Endothelial cell of umbilical vein (primary cell): Measurements from ENCODE around the gene PTRH1. TPM values are rescaled to one million over a fixed set of nuclear protein-coding genes. Genes with fewer than 3 reads are reported as not detected.

Experiments used
- BruUV-seq: library from RNA; stranded (reverse); fragments of 400-500 nt; replicated peaks from 2 replicates; lab custom pipeline; 2021; lab: Mats Ljungman, UMichigan
- CTCF ChIA-PET: fragments of 300-600, 350-600 bp; sonication (Branson Sonifier 250); formaldehyde crosslinking; loops from one replicate; lab custom pipeline; 2021; ENCODE audit warnings: antibody characterized with exemption, inconsistent platforms; lab: Charles Lee
- POLR2A ChIA-PET: fragments of 300-600, 350-600 bp; sonication (Branson Sonifier 250); formaldehyde crosslinking; loops from one replicate; lab custom pipeline; 2021; ENCODE audit warnings: antibody characterized with exemption, inconsistent platforms; lab: Charles Lee
- DNase-seq: peaks from one replicate; pipeline ENCODE4 v3.0.0-alpha.2; 2011; ENCODE audit warnings: low read depth, low spot score
- FAIRE-seq: peaks from 2 replicates; lab custom pipeline; 2011; peaks lifted over from hg19 to GRCh38; lab: Jason Lieb, UNC
- H2AFZ ChIP-seq: 2 replicates; pipeline ENCODE4 v1.6.0; 2012; ENCODE audit warnings: low read depth, low read length, control low read depth, inconsistent platforms
- H3K27ac ChIP-seq: 2 replicates; pipeline ENCODE4 v1.5.1; 2011; ENCODE audit warnings: low read depth, mild to moderate bottlenecking, control low read depth, low read length, moderate library complexity; ENCODE audit not compliant: insufficient read depth
- H3K27me3 ChIP-seq, 2 experiments: 2 replicates each; pipeline versions ENCODE4 v1.6.0 to v1.6.1; 2011; ENCODE audit warnings: low read length in 2 of 2, mixed read lengths in 1 of 2; ENCODE audit not compliant: control insufficient read depth in 2 of 2, insufficient read depth in 2 of 2
- H3K36me3 ChIP-seq, 2 experiments: 2 replicates in 1 of 2; 3 replicates in 1 of 2; pipeline ENCODE4 v1.5.1; 2011; ENCODE audit warnings: low read length in 2 of 2, mild to moderate bottlenecking in 1 of 2, moderate library complexity in 1 of 2; ENCODE audit not compliant: control insufficient read depth in 2 of 2, insufficient read depth in 2 of 2; ENCODE audit errors: extremely low read depth in 1 of 2
- H3K4me1 ChIP-seq: 3 replicates; pipeline ENCODE4 v1.5.1; 2011; ENCODE audit warnings: mild to moderate bottlenecking, low read length; ENCODE audit not compliant: control insufficient read depth, insufficient read depth; ENCODE audit errors: extremely low read depth
- H3K4me2 ChIP-seq: 2 replicates; pipeline ENCODE4 v1.6.1; 2011; ENCODE audit warnings: low read length, control low read depth, mixed read lengths; ENCODE audit not compliant: insufficient read depth
- H3K4me3 ChIP-seq, 3 experiments: fragments of 200-600 bp in 1 of 3; sonication (generic), shearing (Covaris generic) in 1 of 3; replicated peaks in 1 of 3; 2 replicates each; pipeline ENCODE4 v1.5.1; 2011 to 2016; ENCODE audit warnings: control low read depth in 3 of 3, low read length in 3 of 3, mild to moderate bottlenecking in 2 of 3, inconsistent platforms in 1 of 3, low read depth in 1 of 3, moderate library complexity in 1 of 3; ENCODE audit not compliant: insufficient read depth in 1 of 3
- H3K79me2 ChIP-seq: 2 replicates; pipeline ENCODE4 v1.6.0; 2012; ENCODE audit warnings: low read length, inconsistent platforms; ENCODE audit not compliant: control insufficient read depth, insufficient read depth
- H3K9ac ChIP-seq: replicated peaks from 2 replicates; pipeline ENCODE3; 2011; ENCODE audit warnings: low read length, control low read depth; ENCODE audit not compliant: insufficient read depth; ENCODE audit errors: extremely low read depth
- H3K9me1 ChIP-seq: replicated peaks from 3 replicates; pipeline ENCODE4 v1.6.0; 2011; ENCODE audit warnings: mild to moderate bottlenecking, low read length; ENCODE audit not compliant: control insufficient read depth, insufficient read depth; ENCODE audit errors: extremely low read depth
- H3K9me3 ChIP-seq: replicated peaks from 2 replicates; pipeline ENCODE4 v1.5.1; 2012; ENCODE audit warnings: low read length, inconsistent platforms; ENCODE audit not compliant: control insufficient read depth, insufficient read depth
- H4K20me1 ChIP-seq: replicated peaks from 2 replicates; pipeline ENCODE3; 2011; ENCODE audit warnings: mild to moderate bottlenecking, low read length; ENCODE audit not compliant: control insufficient read depth, insufficient read depth; ENCODE audit errors: extremely low read depth
- CTCF ChIP-seq, 2 donors: IDR thresholded peaks; 1 replicate in 1 of 2; 2 replicates in 1 of 2; pipeline ENCODE4 v1.5.1; 2011; ENCODE audit warnings: low read length in 2 of 2, mild to moderate bottlenecking in 2 of 2, moderate library complexity in 2 of 2, control low read depth in 1 of 2, inconsistent platforms in 1 of 2, low read depth in 1 of 2; ENCODE audit not compliant: insufficient read depth in 1 of 2; ENCODE audit errors: extremely low read depth in 1 of 2
- EZH2 ChIP-seq: IDR thresholded peaks from 2 replicates; pipeline ENCODE4 v1.6.1; 2012; ENCODE audit warnings: borderline replicate concordance, low read depth, mild to moderate bottlenecking, moderate library complexity, low read length, inconsistent platforms; ENCODE audit not compliant: severe bottlenecking
- FOS ChIP-seq: IDR thresholded peaks from 2 replicates; pipeline ENCODE4 v1.6.1; 2011; ENCODE audit warnings: mild to moderate bottlenecking, low read length, moderate library complexity, borderline replicate concordance; ENCODE audit not compliant: insufficient read depth
- GATA2 ChIP-seq: IDR thresholded peaks from 2 replicates; pipeline ENCODE4 v1.7.0; 2011; ENCODE audit warnings: low read depth, mild to moderate bottlenecking, moderate library complexity, mixed read lengths, low read length; ENCODE audit not compliant: insufficient read length, insufficient read depth
- JUN ChIP-seq: IDR thresholded peaks from 2 replicates; pipeline ENCODE4 v1.6.1; 2011; ENCODE audit warnings: borderline replicate concordance, low read depth; ENCODE audit not compliant: insufficient read length, insufficient read depth
- MAX ChIP-seq: IDR thresholded peaks from 2 replicates; pipeline ENCODE4 v1.6.1; 2011; ENCODE audit not compliant: insufficient read depth, insufficient read length
- MYC ChIP-seq: IDR thresholded peaks from one replicate; pipeline ENCODE4 v1.6.1; 2011; ENCODE audit warnings: mild to moderate bottlenecking, low read depth, low read length
- POLR2A ChIP-seq: IDR thresholded peaks from 2 replicates; pipeline ENCODE4 v1.6.1; 2012; ENCODE audit warnings: low read depth, mild to moderate bottlenecking, control low read depth, low read length
- POLR2AphosphoS5 ChIP-seq: IDR thresholded peaks from 2 replicates; pipeline ENCODE4 v1.6.1; 2012; ENCODE audit warnings: low read depth, mild to moderate bottlenecking, control low read depth, low read length, moderate library complexity; ENCODE audit not compliant: insufficient read depth
- dilution Hi-C: fragments of 300-500 bp; cut with MboI; formaldehyde crosslinking; loops from one replicate; pipeline ENCODE4 v1.15.0; 2019; ENCODE audit warnings: low sequenced_read_pairs; ENCODE audit not compliant: extremely low pct_ligation_motif_present
- intact Hi-C: fragments of 100-400 bp; cut with micrococcal nuclease; formaldehyde crosslinking; loops from one replicate; pipeline ENCODE4 v1.10.0; 2022
- polyA plus RNA-seq, 4 experiments: library from polyadenylated mRNA; depleted of rRNA in 3 of 4; stranded (reverse) in 3 of 4; unstranded in 1 of 4; fragments of >200 nt; gene quantifications; 2 replicates each; pipeline versions ENCODE4 v1.2.1 to v1.2.3, GENCODE V29; 2011 to 2012; ENCODE audit warnings: missing spikeins in 1 of 4
- total RNA-seq: library from RNA; stranded (reverse); gene quantifications from 2 replicates; pipeline ENCODE4 v1.2.3, GENCODE V29; 2021

PTRH1 gene
- total and polyA plus RNA-seq, 2 donors (not counting 3 experiments of a cell fraction or from before 2014, with no cell fraction given), result 25.1 to 52.2 TPM

GRCh38 chr9:127723013-127723412 is 7.5 kb upstream of the PTRH1 start:
- H3K9ac ChIP-seq, result no peak overlapping the region
- intact Hi-C loops (no loop called here), dilution Hi-C loops (no loop called here)
- H3K27ac ChIP-seq, result no peak overlapping the region
- no TSS peak for BruUV-seq
- no peaks in the 10 kb centered on the region for H3K36me3 ChIP-seq
- POLR2A ChIA-PET, result no interaction called here
- no peaks in the 10 kb centered on the region for H4K20me1 ChIP-seq
- no peaks in the 10 kb centered on the region for H3K79me2 ChIP-seq
- no peaks in the 10 kb centered on the region for H3K27me3 ChIP-seq
- no peaks in the 10 kb centered on the region for H3K9me1 ChIP-seq
- no peak for TF ChIP-seq EZH2
- TF ChIP-seq GATA2, result no peak
- no peak for TF ChIP-seq JUN
- no peak for TF ChIP-seq FOS
- no peak for TF ChIP-seq MYC
- no peak for TF ChIP-seq MAX
- no peak for TF ChIP-seq POLR2AphosphoS5
- no peak for TF ChIP-seq CTCF (IDR thresholded peaks at IDR 0.05; ENCODE audit: extremely low read depth in 1 of 2, insufficient read depth in 1 of 2, low read depth in 1 of 2, low read length in 2 of 2)
- no peak for TF ChIP-seq POLR2A
- FAIRE-seq, result no peak
- H2AFZ ChIP-seq, result no peak overlapping the region
- DNase-seq, result no peak
- CTCF ChIA-PET, result interaction anchor here (1.2 to 2.7 kb wide), 2 partner anchors 10 to 12 kb away, joined by 3 to 12 read pairs; partner anchors contain the start of gene TOR2A
- H3K9me3 ChIP-seq, result no peaks in the 10 kb centered on the region
- H3K4me3 ChIP-seq, result no peak overlapping the region
- no peak overlapping the region for H3K4me2 ChIP-seq
- H3K4me1 ChIP-seq, result no peaks in the 10 kb centered on the region
